GM23338 (cell line): ENCODE data around the gene NUB1. TPM values are rescaled to one million over a fixed set of nuclear protein-coding genes. Genes with fewer than 3 reads are reported as not detected.

Experiments
- ATAC-seq: fragments of 200-7000 bp; cut with Tn5 transposase; 3 replicates; pipeline ENCODE4 v1.9.1; 2020
- DNase-seq: peaks from one replicate; pipeline ENCODE4 v3.0.0-alpha.2; 2015; ENCODE audit warnings: low spot score
- H2AFZ ChIP-seq: fragments of 200-600 bp; sonication (generic); 2 replicates; pipeline ENCODE4 v1.8.0; 2016; ENCODE audit warnings: antibody characterized with exemption, mild to moderate bottlenecking, moderate library complexity
- H3F3A ChIP-seq: fragments of 200-600 bp; sonication (generic); replicated peaks from 2 replicates; pipeline ENCODE4 v1.8.0; 2017; ENCODE audit warnings: antibody characterized with exemption, mixed run types, low read depth
- H3K27ac ChIP-seq: fragments of 200-600 bp; sonication (generic); 2 replicates; pipeline ENCODE4 v1.6.1; 2016; ENCODE audit warnings: low read depth
- H3K27me3 ChIP-seq: fragments of 200-600 bp; sonication (generic); 2 replicates; pipeline ENCODE4 v1.8.0; 2016; ENCODE audit warnings: mild to moderate bottlenecking, mixed run types, moderate library complexity; ENCODE audit not compliant: insufficient read depth
- H3K36me3 ChIP-seq: fragments of 200-600 bp; sonication (generic); 2 replicates; pipeline ENCODE4 v1.8.0; 2016; ENCODE audit warnings: mild to moderate bottlenecking; ENCODE audit not compliant: insufficient read depth
- H3K4me1 ChIP-seq: fragments of 200-600 bp; sonication (generic); 2 replicates; pipeline ENCODE4 v1.8.0; 2016; ENCODE audit warnings: mild to moderate bottlenecking, moderate library complexity; ENCODE audit not compliant: insufficient read depth
- H3K4me2 ChIP-seq: fragments of 200-600 bp; sonication (generic); 2 replicates; pipeline ENCODE4 v1.7.1; 2017; ENCODE audit warnings: mixed run types
- H3K4me3 ChIP-seq: fragments of 200-600 bp; sonication (generic); 2 replicates; pipeline ENCODE4 v1.6.1; 2016; ENCODE audit warnings: mixed run types
- H3K79me2 ChIP-seq: fragments of 200-600 bp; sonication (generic); replicated peaks from 2 replicates; pipeline ENCODE4 v1.8.0; 2017; ENCODE audit warnings: mild to moderate bottlenecking; ENCODE audit not compliant: insufficient read depth
- H3K9me2 ChIP-seq: fragments of 200-600 bp; sonication (generic); 2 replicates; pipeline ENCODE4 v1.8.0; 2017; ENCODE audit not compliant: insufficient read depth
- H4K20me1 ChIP-seq: fragments of 200-600 bp; sonication (generic); replicated peaks from 2 replicates; pipeline ENCODE4 v1.8.0; 2017; ENCODE audit warnings: mild to moderate bottlenecking; ENCODE audit not compliant: insufficient read depth
- H3K27ac Mint-ChIP-seq: 2 replicates; pipeline ENCODE4 v1.8.0; 2020; ENCODE audit warnings: inconsistent platforms, mild to moderate bottlenecking, moderate library complexity, mixed read lengths
- H3K27me3 Mint-ChIP-seq: 3 replicates; pipeline ENCODE4 v1.8.0; 2022; ENCODE audit warnings: low read depth, mild to moderate bottlenecking, moderate library complexity, mixed read lengths, inconsistent platforms; ENCODE audit not compliant: insufficient read depth, poor library complexity
- H3K36me3 Mint-ChIP-seq: 3 replicates; pipeline ENCODE4 v1.8.0; 2021; ENCODE audit warnings: low read depth, mild to moderate bottlenecking, inconsistent platforms, moderate library complexity, mixed read lengths
- H3K4me1 Mint-ChIP-seq: 3 replicates; pipeline ENCODE4 v1.8.0; 2020; ENCODE audit warnings: mild to moderate bottlenecking, inconsistent platforms, mixed read lengths
- H3K4me3 Mint-ChIP-seq: 3 replicates; pipeline ENCODE4 v1.8.0; 2021; ENCODE audit warnings: moderate library complexity, mild to moderate bottlenecking, inconsistent platforms, mixed read lengths
- H3K9me3 Mint-ChIP-seq: 3 replicates; pipeline ENCODE4 v1.8.0; 2020; ENCODE audit warnings: moderate library complexity, mild to moderate bottlenecking, inconsistent platforms, mixed read lengths
- CREB1 ChIP-seq: fragments of 250-450 bp; sonication (Bioruptor Pico); IDR thresholded peaks from 2 replicates; pipeline ENCODE4 v1.5.0; 2020; ENCODE audit warnings: low read depth, mild to moderate bottlenecking, moderate library complexity
- EZH2phosphoT487 ChIP-seq: fragments of 200-600 bp; sonication (generic); IDR thresholded peaks from one replicate; pipeline ENCODE4 v1.8.1; 2018; ENCODE audit warnings: antibody characterized with exemption; ENCODE audit not compliant: unreplicated experiment
- JUNB ChIP-seq: IDR thresholded peaks from one replicate; pipeline ENCODE4 v1.6.1; 2016; ENCODE audit warnings: antibody characterized with exemption; ENCODE audit not compliant: unreplicated experiment
- REST ChIP-seq: IDR thresholded peaks from one replicate; pipeline ENCODE4 v1.6.1; 2018; ENCODE audit warnings: antibody characterized with exemption; ENCODE audit not compliant: unreplicated experiment
- STAT1 ChIP-seq: IDR thresholded peaks from one replicate; pipeline ENCODE4 v1.6.1; 2016; ENCODE audit warnings: antibody characterized with exemption; ENCODE audit not compliant: unreplicated experiment
- ZNF114 ChIP-seq: fragments of 250-450 bp; sonication (Bioruptor Pico); IDR thresholded peaks from 2 replicates; pipeline ENCODE4 v1.5.0; 2020; ENCODE audit warnings: mild to moderate bottlenecking, moderate library complexity
- polyA plus RNA-seq: library from polyadenylated mRNA; unstranded; fragments of >200 nt; fragmentation: Nextera tagmentation; extraction: Ambion mirVana; gene quantifications from 2 replicates; pipeline ENCODE4 v1.2.1, GENCODE V29; 2016
- total RNA-seq: library from RNA; depleted of rRNA; stranded (reverse); fragments of >200 nt; shearing (Covaris generic); gene quantifications from 2 replicates; pipeline ENCODE4 v1.2.3, GENCODE V29; 2014
- TF ChIP-seq, protein P1 (sequence below), 2 experiments: fragments of 200-600 bp in 1 of 2; sonication (generic) in 1 of 2; conservative IDR thresholded peaks; 2 replicates each; pipeline versions ENCODE4 v1.5.1 to v1.6.1; 2016 to 2017; ENCODE audit warnings: antibody characterized with exemption in 2 of 2, low read depth in 2 of 2, mild to moderate bottlenecking in 2 of 2, moderate library complexity in 1 of 2
- TF ChIP-seq, protein P2 (sequence below): fragments of 250-450 bp; sonication (Bioruptor Pico); IDR thresholded peaks from 2 replicates; pipeline ENCODE4 v1.5.0; 2020; ENCODE audit warnings: mild to moderate bottlenecking, moderate library complexity

NUB1 gene
- total and polyA plus RNA-seq, 2 experiments from 2014 or later, result 31.8 to 42.3 TPM

GRCh38 chr7:151368136-151368571 is 26.5 kb downstream of the NUB1 start:
- Histone ChIP-seq H3K9me2 (no peaks in the 10 kb centered on the region), H3K36me3 (no peaks in the 10 kb centered on the region), H3K27me3 (no peaks in the 10 kb centered on the region), H3K4me3 (no peak overlapping the region), H2AFZ (no peak overlapping the region), H3K4me1 (peaks cover 11% of the 10 kb centered on the region), H3F3A (0 out of 2 replicates have a peak, but pooled peaks cover 3% of the 10 kb centered on the region), H3K4me2 (no peak overlapping the region), H4K20me1 (no peaks in the 10 kb centered on the region), H3K79me2 (no peaks in the 10 kb centered on the region), H3K27ac (no peak overlapping the region)
- Mint-ChIP-seq H3K27ac (no peak overlapping the region), H3K9me3 (no peaks in the 10 kb centered on the region), H3K36me3 (peaks cover 11% of the 10 kb centered on the region; the same call in 2 of the 3 replicates), H3K27me3 (peaks cover 3% of the 10 kb centered on the region), H3K4me1 (peaks cover 17% of the 10 kb centered on the region), H3K4me3 (no peak overlapping the region)
- TF ChIP-seq CREB1 (CRISPR knock-in tag) (no peak), EZH2phosphoT487 (no peak), JUNB (no peak), ZNF114 (CRISPR knock-in tag) (no peak), STAT1 (no peak), REST (no peak)
- TF ChIP-seq, protein P1, sequence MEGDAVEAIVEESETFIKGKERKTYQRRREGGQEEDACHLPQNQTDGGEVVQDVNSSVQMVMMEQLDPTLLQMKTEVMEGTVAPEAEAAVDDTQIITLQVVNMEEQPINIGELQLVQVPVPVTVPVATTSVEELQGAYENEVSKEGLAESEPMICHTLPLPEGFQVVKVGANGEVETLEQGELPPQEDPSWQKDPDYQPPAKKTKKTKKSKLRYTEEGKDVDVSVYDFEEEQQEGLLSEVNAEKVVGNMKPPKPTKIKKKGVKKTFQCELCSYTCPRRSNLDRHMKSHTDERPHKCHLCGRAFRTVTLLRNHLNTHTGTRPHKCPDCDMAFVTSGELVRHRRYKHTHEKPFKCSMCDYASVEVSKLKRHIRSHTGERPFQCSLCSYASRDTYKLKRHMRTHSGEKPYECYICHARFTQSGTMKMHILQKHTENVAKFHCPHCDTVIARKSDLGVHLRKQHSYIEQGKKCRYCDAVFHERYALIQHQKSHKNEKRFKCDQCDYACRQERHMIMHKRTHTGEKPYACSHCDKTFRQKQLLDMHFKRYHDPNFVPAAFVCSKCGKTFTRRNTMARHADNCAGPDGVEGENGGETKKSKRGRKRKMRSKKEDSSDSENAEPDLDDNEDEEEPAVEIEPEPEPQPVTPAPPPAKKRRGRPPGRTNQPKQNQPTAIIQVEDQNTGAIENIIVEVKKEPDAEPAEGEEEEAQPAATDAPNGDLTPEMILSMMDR (conservative IDR thresholded peaks at IDR 0.05; ENCODE audit: low read depth in 2 of 2), result peak; percentile 86 to 93
- TF ChIP-seq, protein P2, sequence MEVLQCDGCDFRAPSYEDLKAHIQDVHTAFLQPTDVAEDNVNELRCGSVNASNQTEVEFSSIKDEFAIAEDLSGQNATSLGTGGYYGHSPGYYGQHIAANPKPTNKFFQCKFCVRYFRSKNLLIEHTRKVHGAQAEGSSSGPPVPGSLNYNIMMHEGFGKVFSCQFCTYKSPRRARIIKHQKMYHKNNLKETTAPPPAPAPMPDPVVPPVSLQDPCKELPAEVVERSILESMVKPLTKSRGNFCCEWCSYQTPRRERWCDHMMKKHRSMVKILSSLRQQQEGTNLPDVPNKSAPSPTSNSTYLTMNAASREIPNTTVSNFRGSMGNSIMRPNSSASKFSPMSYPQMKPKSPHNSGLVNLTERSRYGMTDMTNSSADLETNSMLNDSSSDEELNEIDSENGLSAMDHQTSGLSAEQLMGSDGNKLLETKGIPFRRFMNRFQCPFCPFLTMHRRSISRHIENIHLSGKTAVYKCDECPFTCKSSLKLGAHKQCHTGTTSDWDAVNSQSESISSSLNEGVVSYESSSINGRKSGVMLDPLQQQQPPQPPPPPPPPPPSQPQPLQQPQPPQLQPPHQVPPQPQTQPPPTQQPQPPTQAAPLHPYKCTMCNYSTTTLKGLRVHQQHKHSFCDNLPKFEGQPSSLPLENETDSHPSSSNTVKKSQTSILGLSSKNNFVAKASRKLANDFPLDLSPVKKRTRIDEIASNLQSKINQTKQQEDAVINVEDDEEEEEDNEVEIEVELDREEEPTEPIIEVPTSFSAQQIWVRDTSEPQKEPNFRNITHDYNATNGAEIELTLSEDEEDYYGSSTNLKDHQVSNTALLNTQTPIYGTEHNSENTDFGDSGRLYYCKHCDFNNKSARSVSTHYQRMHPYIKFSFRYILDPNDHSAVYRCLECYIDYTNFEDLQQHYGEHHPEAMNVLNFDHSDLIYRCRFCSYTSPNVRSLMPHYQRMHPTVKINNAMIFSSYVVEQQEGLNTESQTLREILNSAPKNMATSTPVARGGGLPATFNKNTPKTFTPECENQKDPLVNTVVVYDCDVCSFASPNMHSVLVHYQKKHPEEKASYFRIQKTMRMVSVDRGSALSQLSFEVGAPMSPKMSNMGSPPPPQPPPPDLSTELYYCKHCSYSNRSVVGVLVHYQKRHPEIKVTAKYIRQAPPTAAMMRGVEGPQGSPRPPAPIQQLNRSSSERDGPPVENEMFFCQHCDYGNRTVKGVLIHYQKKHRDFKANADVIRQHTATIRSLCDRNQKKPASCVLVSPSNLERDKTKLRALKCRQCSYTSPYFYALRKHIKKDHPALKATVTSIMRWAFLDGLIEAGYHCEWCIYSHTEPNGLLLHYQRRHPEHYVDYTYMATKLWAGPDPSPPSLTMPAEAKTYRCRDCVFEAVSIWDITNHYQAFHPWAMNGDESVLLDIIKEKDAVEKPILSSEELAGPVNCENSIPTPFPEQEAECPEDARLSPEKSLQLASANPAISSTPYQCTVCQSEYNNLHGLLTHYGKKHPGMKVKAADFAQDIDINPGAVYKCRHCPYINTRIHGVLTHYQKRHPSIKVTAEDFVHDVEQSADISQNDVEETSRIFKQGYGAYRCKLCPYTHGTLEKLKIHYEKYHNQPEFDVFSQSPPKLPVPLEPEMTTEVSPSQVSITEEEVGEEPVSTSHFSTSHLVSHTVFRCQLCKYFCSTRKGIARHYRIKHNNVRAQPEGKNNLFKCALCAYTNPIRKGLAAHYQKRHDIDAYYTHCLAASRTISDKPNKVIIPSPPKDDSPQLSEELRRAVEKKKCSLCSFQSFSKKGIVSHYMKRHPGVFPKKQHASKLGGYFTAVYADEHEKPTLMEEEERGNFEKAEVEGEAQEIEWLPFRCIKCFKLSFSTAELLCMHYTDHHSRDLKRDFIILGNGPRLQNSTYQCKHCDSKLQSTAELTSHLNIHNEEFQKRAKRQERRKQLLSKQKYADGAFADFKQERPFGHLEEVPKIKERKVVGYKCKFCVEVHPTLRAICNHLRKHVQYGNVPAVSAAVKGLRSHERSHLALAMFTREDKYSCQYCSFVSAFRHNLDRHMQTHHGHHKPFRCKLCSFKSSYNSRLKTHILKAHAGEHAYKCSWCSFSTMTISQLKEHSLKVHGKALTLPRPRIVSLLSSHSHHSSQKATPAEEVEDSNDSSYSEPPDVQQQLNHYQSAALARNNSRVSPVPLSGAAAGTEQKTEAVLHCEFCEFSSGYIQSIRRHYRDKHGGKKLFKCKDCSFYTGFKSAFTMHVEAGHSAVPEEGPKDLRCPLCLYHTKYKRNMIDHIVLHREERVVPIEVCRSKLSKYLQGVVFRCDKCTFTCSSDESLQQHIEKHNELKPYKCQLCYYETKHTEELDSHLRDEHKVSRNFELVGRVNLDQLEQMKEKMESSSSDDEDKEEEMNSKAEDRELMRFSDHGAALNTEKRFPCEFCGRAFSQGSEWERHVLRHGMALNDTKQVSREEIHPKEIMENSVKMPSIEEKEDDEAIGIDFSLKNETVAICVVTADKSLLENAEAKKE (CRISPR knock-in tag), result no peak
- DNase-seq (peak; percentile 94), ATAC-seq (peak; percentile 96)
